HG02885 (cell line): ENCODE results near the gene TUBA1C.
"Not testable (repeated sequence)": the region's sequence is repeated elsewhere in the genome, so short reads cannot be mapped to it uniquely, and the experiment has no call there.

Experiments
- ATAC-seq: cut with Tn5 transposase; IDR thresholded peaks from one replicate; pipeline ENCODE4 v1.9.1; 2021; ENCODE audit warnings: mild to moderate bottlenecking; ENCODE audit not compliant: unreplicated experiment, poor library complexity

The TUBA1C gene

DNA sequence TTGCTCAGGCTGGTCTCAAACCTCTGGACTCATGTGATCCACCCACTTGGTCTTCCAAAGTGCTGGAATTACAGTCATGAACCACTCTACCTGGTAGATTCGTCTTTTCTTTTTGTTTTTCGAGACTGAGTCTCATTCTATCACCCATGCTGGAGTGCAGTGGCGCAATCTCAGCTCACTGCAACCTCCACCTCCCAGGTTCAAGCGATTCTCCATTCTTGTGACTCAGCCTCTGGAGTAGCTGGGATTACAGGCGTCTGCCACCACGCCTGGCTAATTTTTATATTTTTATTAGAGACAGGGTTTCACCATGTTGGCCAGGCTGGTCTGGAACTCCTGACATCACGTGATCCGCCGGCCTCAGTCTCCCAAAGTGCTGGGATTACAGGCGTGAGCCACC, 9.4 kb upstream of the TUBA1C start:
- ATAC-seq = not testable (repeated sequence)

DNA sequence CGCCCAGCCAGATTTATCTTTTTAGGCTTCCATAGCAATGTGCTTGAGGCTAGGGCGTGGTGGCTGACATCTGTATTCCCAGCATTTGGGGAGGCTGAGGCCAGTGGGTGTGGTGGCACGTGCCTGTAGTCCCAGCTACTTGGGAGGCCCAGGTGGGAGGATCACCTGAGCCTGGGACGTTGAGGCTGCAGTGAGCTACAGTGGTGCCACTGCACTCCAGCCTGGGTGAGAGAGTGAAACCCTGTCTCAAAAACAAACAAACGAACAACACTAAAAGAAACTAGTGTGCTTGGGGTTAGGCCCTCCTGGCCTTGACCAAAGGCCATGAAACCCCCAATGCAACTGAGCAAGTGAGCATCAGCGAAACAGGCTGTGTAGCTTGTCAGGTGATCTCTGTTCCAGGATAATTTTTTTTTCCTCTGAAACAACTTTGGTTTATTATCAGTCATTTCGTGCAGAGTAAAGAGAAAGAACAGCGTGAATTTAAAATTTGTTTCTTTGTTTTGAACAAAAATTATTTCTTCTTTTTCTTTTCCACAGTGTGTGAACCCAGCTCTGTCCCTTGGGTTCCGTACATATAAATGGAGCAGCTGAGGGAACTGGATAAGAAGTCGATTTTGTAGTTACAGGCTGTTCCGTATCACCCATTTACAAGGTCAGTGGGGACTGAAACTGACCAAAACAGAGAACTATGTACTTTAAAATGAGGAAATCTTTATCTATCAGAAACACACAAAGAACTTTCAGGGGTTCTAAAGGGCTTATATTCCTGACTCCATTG, 8.8 kb upstream of the TUBA1C start:
- ATAC-seq = no peak

DNA sequence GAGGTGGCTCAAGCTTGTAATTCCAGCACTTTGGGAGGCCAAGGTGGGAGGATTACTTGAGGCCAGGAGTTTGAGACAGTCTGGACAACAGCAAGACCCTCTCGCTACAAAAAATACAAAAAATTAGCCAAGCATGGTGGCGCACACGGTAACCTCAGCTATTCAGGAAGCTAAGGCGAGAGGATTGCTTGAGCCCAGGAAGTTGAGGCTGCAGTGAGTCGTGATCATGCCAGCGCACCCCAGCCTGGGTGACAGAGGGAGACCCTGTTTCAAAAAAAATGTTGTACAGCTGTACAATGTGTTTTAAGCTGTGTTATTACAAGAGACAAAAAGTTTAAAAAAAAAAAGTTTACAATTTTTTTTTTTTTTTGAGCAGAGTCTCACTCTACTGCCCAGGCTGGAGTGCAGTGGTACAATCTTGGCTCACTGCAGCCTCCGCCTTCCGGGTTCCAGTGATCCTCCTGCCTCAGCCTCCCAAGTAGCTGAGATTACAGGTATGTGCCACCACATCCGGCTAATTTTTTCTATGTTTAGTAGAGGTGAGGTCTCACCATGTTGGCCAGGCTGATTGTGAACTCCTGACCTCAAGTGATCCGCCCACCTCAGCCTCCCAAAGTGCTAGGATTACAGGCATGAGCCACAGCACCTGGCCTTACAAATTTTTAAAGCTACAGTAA, 7.2 kb upstream of the TUBA1C start:
- not testable (repeated sequence) for ATAC-seq

DNA sequence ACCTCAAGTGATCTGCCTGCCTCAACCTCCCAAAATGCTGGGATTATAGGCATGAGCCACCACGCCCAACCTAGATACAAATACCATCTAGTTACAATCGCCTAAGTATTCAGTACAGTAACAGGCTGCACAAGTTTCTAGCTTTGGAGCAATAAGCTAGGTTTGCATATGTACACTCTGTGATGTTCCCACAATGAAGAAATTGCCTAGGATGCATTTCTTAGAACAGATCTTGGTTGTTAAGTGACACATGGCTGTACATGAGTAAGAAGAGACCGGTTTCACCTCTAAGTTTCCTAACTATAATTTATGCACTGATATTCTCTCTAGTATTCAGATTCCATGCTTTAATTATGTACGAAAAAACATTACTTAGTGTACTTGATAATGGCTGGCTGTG, 5.4 kb upstream of the TUBA1C start:
- no peak for ATAC-seq

DNA sequence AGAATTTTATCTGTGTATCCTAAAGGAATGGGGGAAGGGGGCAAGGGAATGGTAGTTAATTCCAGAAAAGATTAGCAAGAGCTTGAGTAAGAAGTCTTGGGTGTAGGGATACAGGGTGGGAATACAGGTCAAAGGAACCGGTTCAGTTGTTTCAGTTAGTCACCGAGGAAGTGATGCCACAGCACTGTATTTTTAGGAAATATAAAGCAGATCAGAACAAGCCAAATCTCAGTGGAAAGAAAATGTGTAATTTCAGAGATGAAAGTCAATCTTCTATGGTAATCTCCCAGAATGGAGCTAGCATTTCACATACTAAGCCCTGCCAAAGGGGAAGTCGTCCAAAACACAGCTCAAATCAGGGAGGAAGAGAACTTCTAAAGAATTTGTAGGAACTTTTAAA, 4.7 kb upstream of the TUBA1C start:
- no peak for ATAC-seq

DNA sequence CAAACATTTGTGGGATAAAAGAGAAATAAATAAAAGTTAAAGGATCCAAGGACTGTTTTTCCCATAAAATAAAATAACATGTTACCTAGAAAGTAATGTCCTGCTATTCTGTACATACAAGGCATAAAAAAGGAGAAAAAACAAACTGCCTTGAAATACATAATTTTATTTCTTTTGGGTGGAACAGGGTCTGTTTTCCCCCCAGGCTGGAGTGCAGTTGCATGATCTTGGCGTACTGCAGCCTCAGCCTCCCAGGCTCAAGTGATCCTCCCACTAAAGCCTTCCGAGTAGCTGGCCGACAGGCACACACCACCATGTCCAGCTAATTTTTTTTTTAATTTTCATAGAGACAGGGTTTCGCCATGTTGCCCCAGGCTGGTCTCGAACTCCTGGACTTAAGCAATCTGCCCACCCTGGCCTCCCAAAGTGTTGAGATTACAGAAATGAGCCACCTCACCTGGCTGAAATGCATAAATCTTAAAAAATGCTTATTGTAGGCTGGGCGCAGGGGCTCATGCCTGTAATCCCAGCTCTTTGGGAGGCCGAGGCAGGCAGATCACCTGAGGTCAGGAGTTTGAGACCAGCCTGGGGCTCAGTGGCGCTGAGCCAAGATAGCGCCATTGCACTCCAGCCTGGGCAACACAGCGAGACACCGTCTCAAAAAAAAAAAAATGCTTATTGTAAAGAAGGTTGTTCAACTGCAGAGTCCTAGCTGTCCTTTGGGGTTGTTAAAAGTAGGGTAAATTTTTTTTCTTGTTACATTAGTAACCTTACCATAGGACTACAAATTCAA, 4.1 kb upstream of the TUBA1C start:
- no peak for ATAC-seq

DNA sequence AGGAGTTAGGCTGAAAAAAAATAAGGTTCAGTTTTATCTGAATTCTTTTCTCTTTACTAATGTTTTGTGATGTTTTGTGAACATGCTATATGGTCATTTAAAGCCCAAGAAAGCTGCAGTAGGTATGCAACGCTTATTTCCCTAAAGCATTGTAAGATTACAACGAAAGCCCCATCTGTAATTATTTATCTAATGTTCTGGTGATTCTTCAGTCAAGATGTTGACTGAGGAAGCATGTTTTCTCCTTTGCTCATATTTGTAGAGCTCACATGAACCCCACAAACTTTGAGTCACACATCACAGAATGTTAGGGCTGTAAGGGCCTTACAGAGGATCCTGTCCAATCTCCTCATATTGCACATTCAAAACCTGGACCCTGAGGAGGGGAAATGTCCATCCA, 3.2 kb upstream of the TUBA1C start:
- ATAC-seq = no peak

DNA sequence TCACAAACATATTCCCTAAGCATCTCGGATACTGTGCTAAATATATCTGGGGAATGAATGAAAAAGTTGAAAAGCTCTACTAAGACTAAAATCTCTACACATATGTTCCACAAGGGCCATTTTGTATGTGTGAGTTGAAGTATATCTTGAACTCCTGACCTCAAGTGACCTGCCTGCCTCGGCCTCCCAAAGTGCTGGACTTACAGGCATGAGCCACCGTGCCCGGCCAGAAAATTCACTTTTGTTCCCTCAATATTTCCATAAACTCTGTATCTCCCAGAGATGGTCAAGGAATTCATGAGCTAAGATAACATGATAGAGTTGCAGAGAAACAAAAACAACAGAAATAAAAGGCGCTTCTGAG, 1.5 kb upstream of the TUBA1C start:
- no peak for ATAC-seq

DNA sequence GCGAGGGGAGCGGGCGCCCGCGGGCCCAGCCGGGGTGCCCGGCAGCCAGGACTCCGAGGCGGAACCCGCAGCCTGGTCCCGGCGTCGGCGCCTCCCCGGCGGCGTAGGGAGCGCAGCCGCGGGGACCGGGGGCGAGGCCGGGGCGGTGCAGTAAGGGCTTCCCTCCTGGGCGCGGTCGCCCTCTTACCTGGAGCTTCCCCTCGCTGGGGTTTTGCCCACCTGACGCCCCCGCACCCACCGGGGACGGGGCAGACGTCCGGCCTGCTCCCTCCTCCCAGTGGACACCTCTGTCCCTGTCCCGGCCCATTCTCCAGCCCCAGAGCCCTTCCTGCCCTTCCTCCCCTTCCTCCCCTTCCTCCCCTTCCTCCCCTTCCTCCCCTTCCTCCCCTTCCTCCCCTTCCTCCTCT, 413 bp upstream of the TUBA1C start:
- ATAC-seq = peak; percentile 19

DNA sequence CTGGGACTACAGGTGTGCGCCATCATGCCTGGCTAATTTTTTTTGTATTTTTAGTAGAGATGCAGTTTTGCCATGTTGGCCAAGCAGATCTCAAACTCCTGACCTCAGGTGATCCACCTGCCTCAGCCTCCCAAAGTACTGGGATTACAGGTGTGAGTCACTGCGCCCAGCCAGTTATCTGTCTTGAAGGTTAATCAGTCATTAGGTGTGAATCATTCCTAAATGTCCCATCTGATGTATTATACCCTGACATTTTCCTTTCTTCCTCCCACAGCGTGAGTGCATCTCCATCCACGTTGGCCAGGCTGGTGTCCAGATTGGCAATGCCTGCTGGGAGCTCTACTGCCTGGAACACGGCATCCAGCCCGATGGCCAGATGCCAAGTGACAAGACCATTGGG, 4.3 kb downstream of the TUBA1C start:
- not testable (repeated sequence) for ATAC-seq

DNA sequence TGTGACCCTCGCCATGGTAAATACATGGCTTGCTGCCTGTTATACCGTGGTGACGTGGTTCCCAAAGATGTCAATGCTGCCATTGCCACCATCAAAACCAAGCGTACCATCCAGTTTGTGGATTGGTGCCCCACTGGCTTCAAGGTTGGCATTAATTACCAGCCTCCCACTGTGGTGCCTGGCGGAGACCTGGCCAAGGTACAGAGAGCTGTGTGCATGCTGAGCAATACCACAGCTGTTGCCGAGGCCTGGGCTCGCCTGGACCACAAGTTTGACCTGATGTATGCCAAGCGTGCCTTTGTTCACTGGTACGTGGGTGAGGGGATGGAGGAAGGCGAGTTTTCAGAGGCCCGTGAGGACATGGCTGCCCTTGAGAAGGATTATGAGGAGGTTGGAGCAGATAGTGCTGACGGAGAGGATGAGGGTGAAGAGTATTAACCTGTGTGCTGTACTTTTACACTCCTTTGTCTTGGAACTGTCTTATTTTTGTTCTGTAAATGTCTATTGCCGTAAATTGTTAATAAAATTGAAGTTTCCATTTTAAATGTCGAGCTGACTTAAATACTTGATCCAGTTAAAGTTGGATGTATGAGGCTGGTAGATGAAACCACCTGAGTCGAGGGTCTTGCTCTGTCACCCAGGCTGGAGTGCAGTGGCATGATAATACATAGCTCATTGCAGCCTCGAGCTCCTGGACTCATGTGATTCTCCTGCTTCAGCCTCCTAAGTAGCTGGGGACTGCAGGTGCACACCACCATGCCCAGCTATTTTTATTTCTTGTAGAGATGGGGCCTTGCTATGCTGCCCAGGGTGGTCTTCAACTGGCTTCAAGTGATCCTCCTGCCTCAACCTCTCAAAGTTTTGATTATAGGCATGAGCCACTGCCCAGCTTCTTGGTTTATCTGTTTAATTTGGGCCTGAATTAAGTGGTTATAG, 8.2 kb downstream of the TUBA1C start:
- no peak for ATAC-seq

DNA sequence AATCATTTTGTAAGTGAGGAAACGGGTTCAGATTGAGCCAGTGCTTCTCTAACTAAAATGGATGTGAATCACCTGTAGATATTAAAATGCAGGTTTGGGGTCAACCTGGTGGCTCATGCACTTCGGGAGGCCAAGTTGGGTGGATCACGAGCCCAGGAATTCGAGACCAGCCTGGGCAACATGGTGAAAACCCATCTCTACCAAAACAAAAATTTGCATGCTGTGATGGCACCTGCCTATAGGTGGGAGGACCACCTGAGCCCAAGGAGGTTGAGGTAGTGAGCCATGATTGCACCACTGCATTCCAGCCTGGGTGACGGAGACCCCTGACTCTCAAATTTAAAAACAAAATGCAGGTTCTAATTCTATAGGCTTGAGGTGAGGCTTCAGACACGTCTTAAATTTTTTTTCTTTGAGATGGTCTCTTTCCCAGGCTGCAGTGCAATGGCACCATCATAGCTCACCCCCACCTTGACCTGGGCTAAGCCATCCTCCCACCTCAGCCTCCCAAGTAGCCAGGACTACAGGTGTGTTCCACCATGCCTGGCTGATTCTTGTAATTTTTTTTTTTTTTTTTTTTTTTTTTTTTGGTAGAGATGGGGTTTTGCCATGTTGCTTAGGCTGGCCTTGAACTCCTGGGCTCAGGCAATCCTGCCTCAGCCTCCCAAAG, 9.0 kb downstream of the TUBA1C start:
- no peak for ATAC-seq

DNA sequence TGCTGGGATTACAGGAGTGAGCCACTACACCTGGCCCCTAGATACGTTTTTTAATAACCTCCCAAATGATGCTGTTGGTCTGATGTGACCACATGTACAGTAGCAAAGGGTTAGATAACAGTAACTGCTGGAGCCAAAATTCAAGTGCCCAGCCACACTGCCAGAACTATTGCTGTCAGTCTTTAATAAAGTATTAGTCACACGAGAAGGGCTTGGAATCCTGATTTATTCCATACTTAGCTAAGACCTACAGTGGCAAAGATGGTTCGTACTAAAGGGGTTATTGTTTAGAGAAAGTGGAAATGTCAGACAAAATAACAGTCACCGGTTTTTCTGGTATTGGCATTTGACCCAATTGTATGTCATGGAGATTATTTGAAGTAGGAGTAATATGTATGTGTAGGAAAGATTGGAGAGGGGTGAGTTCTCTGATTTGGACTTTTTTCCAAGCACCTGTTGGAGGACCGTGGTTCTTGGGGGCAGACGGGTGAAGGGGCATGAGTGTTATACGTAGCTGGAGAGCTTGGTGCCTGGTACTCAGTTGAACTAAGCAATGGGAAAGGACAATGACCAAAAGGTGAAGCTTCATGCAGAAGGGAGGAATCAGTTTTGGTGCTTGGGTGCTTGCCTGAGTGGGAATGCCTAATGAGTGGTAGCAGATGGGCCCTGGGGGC, 9.7 kb downstream of the TUBA1C start:
- no peak for ATAC-seq

DNA sequence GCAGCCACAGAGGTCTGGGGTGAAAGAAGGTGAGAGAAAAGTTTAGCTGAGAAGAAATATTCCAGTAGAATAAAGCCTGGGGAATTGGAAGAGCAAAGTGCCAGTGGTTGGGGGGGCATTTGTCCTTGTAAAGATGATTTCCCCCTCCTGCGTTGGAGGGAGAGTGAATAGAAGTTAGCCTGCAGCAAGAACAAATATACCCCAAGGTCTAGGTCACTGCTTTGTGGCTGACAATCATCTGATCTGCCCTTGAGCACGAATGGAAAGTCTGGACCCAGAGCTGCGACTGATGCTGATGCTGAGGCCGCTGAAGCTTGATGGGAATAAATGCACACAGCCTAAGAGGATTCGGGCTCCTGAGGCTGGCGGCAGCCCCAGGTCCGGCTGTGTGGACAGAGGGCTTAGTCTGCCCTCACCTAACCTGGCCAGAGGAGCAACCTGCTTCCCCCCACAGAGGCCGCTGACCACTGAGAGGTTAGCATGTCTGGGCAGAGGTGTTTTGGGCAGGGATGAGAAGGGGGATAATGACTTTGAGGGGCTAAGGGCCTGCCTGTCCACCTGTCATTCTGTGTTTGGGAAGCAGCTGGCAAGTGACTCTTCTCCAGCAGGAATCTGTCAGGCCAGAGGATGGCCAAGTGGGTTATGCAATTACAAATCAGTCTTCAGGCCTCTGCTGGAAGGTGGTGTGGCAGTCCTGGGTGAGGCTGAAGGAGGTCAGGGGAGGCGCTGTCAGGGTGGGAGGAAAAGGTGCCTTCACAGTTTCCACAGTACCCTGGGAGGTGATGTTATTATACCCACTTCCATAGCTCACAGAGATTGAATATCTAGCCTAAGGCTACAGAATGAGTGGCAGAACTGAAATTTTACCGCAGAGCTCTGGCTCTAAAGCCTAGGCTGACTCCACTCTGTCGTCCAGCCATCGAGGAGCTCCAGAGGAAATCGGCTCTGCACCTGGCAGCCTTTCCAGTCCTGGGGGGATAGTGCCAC, 11.7 kb downstream of the TUBA1C start:
- no peak for ATAC-seq

DNA sequence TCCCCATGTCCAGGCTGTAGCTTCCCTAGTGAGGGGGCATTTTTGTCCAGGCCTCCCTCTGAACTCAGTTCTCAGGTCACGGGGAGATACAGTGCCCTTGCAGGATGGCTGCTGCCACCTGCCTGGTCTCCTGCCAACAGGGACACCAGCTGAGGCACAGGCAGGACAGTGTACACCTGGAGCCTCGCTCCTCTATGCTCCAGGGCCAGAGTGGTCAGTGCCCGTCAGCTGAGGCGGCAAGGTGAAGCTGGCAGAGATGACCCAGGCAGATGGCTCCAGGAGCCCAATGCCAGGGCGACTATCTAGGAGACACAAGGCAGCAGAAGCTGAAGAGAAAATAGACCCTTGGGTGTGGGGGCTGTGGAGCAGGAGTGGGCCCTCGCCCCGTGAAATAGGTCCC, 12.6 kb downstream of the TUBA1C start:
- no peak for ATAC-seq

DNA sequence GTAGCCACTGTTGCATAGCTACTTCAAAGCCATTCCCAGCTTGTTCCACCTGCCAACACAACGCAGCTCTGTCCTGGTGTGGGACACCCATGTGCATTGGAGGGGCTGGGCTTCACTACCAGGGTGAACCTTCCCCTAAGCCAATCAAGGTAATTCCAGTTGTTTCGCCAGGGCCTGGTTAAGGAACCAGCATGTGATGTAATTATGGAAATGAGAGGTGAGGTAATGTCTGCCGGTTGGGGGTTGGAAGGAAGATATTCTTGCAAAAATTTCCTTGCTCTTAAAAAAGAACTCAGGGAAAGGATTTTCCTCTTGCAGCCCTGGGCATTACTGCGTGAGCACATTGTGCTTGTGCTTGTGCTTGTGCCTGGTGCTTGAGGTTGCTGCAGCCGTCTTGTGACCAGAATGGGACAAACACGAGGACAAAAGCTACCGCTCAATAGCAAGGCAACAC, 14.9 kb downstream of the TUBA1C start:
- ATAC-seq = no peak

DNA sequence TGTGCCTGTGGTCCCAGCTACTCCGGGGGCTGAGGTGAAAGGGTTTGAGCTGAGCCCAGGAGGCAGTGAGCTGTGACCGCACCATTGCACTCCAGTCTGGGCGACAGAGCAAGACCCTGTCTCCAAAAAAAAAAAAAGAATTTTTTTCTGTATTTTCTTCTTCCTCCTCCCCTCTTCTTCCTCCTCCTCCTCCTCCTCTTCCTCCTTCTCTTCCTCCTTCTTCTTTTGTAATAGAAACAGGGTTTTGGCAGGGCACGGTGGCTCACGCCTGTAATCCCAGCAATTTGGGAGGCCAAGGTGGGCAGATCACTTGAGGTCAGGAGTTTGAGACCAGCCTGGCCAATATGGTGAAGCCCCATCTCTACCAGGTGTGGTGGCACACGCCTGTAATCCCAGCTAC, 15.7 kb downstream of the TUBA1C start:
- not testable (repeated sequence) for ATAC-seq

DNA sequence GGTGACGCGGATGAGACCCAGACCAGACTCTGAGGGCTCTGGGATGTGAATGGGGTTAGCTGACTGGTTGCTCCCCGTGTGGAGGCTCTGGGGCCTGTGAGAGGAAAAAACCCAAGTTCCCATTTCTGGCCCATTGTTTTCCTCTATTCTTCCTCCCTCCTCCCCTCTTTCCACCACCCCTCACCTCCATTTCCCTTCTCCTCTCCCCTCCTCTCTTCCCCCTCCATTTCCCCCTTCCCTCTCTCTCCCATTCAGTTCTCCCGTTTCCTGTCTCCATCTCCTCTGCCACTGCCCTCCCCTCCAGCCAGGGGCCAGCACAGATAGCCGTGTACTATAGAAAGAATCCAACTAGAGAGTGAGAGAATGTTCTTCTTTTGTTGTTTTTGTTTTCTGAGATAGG, 17.4 kb downstream of the TUBA1C start:
- ATAC-seq = no peak
